Endothelial cell (in vitro differentiated cells): Measurements from ENCODE around the gene NDUFB10. TPM values are rescaled to one million over a fixed set of nuclear protein-coding genes. Genes with fewer than 3 reads are reported as not detected.

ENCODE experiments used
- DNase-seq: peaks from one replicate; pipeline ENCODE4 v3.0.0; 2021; ENCODE audit warnings: low spot score
- H3K27ac Mint-ChIP-seq: one replicate; pipeline ENCODE4 v1.8.0; 2021; ENCODE audit warnings: mixed read lengths, inconsistent platforms; ENCODE audit not compliant: unreplicated experiment
- H3K27me3 Mint-ChIP-seq: one replicate; pipeline ENCODE4 v1.8.0; 2021; ENCODE audit warnings: mild to moderate bottlenecking, moderate library complexity, mixed read lengths, inconsistent platforms; ENCODE audit not compliant: unreplicated experiment
- H3K36me3 Mint-ChIP-seq: one replicate; pipeline ENCODE4 v1.8.0; 2021; ENCODE audit warnings: mild to moderate bottlenecking, low read depth, mixed read lengths, inconsistent platforms; ENCODE audit not compliant: unreplicated experiment
- H3K4me1 Mint-ChIP-seq: one replicate; pipeline ENCODE4 v1.8.0; 2021; ENCODE audit warnings: mild to moderate bottlenecking, mixed read lengths, inconsistent platforms; ENCODE audit not compliant: unreplicated experiment
- H3K4me3 Mint-ChIP-seq: one replicate; pipeline ENCODE4 v1.8.0; 2021; ENCODE audit warnings: mild to moderate bottlenecking, mixed read lengths, inconsistent platforms; ENCODE audit not compliant: unreplicated experiment
- H3K9me3 Mint-ChIP-seq: one replicate; pipeline ENCODE4 v1.8.0; 2021; ENCODE audit warnings: mixed read lengths, inconsistent platforms; ENCODE audit not compliant: unreplicated experiment
- CTCF ChIP-seq: fragments of 200-600 bp; sonication (generic); IDR thresholded peaks from one replicate; pipeline ENCODE4 v1.5.0; 2021; ENCODE audit warnings: antibody characterized with exemption; ENCODE audit not compliant: unreplicated experiment
- total RNA-seq: library from RNA; stranded (reverse); fragmentation: NEBNext Ultra II Directional; extraction: Animal tissue kit (Norgen Biotek cat#: 25700); gene quantifications from one replicate; pipeline ENCODE4 v1.2.1, GENCODE V29; 2021; ENCODE audit not compliant: unreplicated experiment

NDUFB10 gene
- total RNA-seq, 1 donor from 2014 or later: 122 TPM

- Mint-ChIP-seq H3K27ac (no peak overlapping the region), H3K9me3 (no peaks in the 10 kb centered on the region), H3K27me3 (peaks cover 10% of the 10 kb centered on the region), H3K4me1 (no peaks in the 10 kb centered on the region), H3K36me3 (no peaks in the 10 kb centered on the region), H3K4me3 (no peak overlapping the region)
- TF ChIP-seq CTCF: no peak
- no peak for DNase-seq
Measured at GRCh38 chr16:1932050-1933028, 27.0 kb upstream of the NDUFB10 start.

- Mint-ChIP-seq H3K27ac (no peak overlapping the region), H3K4me3 (no peak overlapping the region), H3K27me3 (peaks cover 8% of the 10 kb centered on the region), H3K36me3 (no peaks in the 10 kb centered on the region), H3K9me3 (no peaks in the 10 kb centered on the region), H3K4me1 (no peaks in the 10 kb centered on the region)
- DNase-seq: no peak
- no peak for TF ChIP-seq CTCF
Measured at GRCh38 chr16:1933097-1933661, 26.2 kb upstream of the NDUFB10 start.

GRCh38 chr16:1936945-1937479 is 22.3 kb upstream of the NDUFB10 start:
- peaks cover 5% of the 10 kb centered on the region for H3K27me3 Mint-ChIP-seq
- TF ChIP-seq CTCF: no peak
- H3K27ac Mint-ChIP-seq: no peak overlapping the region
- H3K4me3 Mint-ChIP-seq: no peak overlapping the region
- H3K4me1 Mint-ChIP-seq: no peaks in the 10 kb centered on the region
- no peak for DNase-seq
- H3K36me3 Mint-ChIP-seq: peaks cover 5% of the 10 kb centered on the region
- no peaks in the 10 kb centered on the region for H3K9me3 Mint-ChIP-seq

- DNase-seq: no peak
- no peaks in the 10 kb centered on the region for H3K9me3 Mint-ChIP-seq
- TF ChIP-seq CTCF: no peak
- peaks cover 5% of the 10 kb centered on the region for H3K36me3 Mint-ChIP-seq
- peaks cover 3% of the 10 kb centered on the region for H3K27me3 Mint-ChIP-seq
- no peaks in the 10 kb centered on the region for H3K4me1 Mint-ChIP-seq
- H3K4me3 Mint-ChIP-seq: no peak overlapping the region
- no peak overlapping the region for H3K27ac Mint-ChIP-seq
Measured at GRCh38 chr16:1938316-1938715, 21.0 kb upstream of the NDUFB10 start.
